Adrenal gland (tissue), 12 donors: ENCODE data around the gene CLEC2L. TPM values are rescaled to one million over a fixed set of nuclear protein-coding genes. Genes with fewer than 3 reads are reported as not detected.

ENCODE experiments used
- DNase-seq, 7 donors: peaks; one replicate each; pipeline ENCODE4 v3.0.0-alpha.2; 2019 to 2020
- H3K27ac ChIP-seq, 5 donors: fragments of 200-600 bp; sonication (generic) in 4 of 5; 1 replicate in 3 of 5; 2 replicates in 2 of 5; pipeline versions ENCODE4 v1.5.1 to v1.8.0; 2016 to 2020; ENCODE audit warnings: mild to moderate bottlenecking in 1 of 5
- H3K27me3 ChIP-seq: fragments of 200-600 bp; 2 replicates; pipeline ENCODE4 v1.8.0; 2021
- H3K36me3 ChIP-seq, 2 donors: fragments of 200-600 bp; replicated peaks in 1 of 2; 1 replicate in 1 of 2; 2 replicates in 1 of 2; pipeline versions ENCODE4 v1.5.1 to v1.8.0; 2018 to 2022
- H3K4me1 ChIP-seq, 2 donors: fragments of 200-600 bp; replicated peaks in 1 of 2; 1 replicate in 1 of 2; 2 replicates in 1 of 2; pipeline versions ENCODE4 v1.5.1 to v1.8.0; 2018 to 2021
- H3K4me3 ChIP-seq, 4 donors: fragments of 200-600 bp; sonication (generic) in 3 of 4; one replicate each; pipeline ENCODE4 v1.5.1; 2016 to 2018
- H3K9me3 ChIP-seq, 3 donors: fragments of 200-600 bp; sonication (generic) in 1 of 3; replicated peaks in 1 of 3; 1 replicate in 2 of 3; 2 replicates in 1 of 3; pipeline versions ENCODE4 v1.5.1 to v1.8.0; 2016 to 2021
- POLR2A ChIP-seq, 2 donors: fragments of 450-650 bp; IDR thresholded peaks; one replicate each; pipeline ENCODE4 v1.6.1; 2017; ENCODE audit warnings: antibody characterized with exemption in 2 of 2, mild to moderate bottlenecking in 2 of 2, moderate library complexity in 1 of 2
- WGBS, 4 donors: extraction: QIAGEN DNeasy Blood & Tissue Kit in 2 of 4; methylation state at CpG; one replicate each; pipeline versions ENCODE4 v1.1.5 to v1.1.7; 2013 to 2017; 5-methylcytosine and 5-hydroxymethylcytosine counted together
- intact Hi-C, 2 donors: fragments of 100-400 bp; cut with DNase I; formaldehyde crosslinking; loops; one replicate each; pipeline versions ENCODE4 v1.14.1 to v1.15.0; 2022 to 2023
- polyA plus RNA-seq, 3 donors: library from polyadenylated mRNA; stranded (reverse); fragments of 200-250 nt in 2 of 3; fragments of 350-450 nt in 1 of 3; fragmentation: Illumina TruSeq in 1 of 3; extraction: RNeasy Lipid Tissue Mini Kit (QIAGEN cat#74804) in 1 of 3; gene quantifications; one replicate each; pipeline ENCODE4 v1.2.3, GENCODE V29; 2013 to 2014
- total RNA-seq, 9 donors: library from RNA; depleted of rRNA in 4 of 9; stranded (reverse); fragments of >200 nt in 4 of 9; fragments of 120-200 nt in 1 of 9; fragmentation: NEBNext Ultra II Directional in 1 of 9; extraction: Animal tissue kit (Norgen Biotek cat#: 25700) in 1 of 9; gene quantifications; one replicate each; pipeline versions ENCODE4 v1.1.0 to v1.2.4, GENCODE V29; 2013 to 2023
- TF ChIP-seq, protein P1 (sequence below), 6 experiments: fragments of 450-650 bp in 4 of 6; fragments of 200-600 bp in 2 of 6; sonication (generic) in 1 of 6; IDR thresholded peaks; 1 replicate in 5 of 6; 2 replicates in 1 of 6; pipeline versions ENCODE4 v1.5.1 to v1.8.0; 2016 to 2021; ENCODE audit warnings: antibody characterized with exemption in 6 of 6, mild to moderate bottlenecking in 2 of 6, moderate library complexity in 1 of 6
- donor health status: healthy with polysubstance abuse.
- donor health status: Bipolar disorder and iron deficiency.
- donor health status: DM: yes; HTN: yes; CAD: no.
- donor health status: DM: no; HTN: no; CAD: no.
- donor health status: DM: no; HTN: no; CAD: no.
- donor health status: DM: yes; HTN: yes; CAD: no.

CLEC2L gene
- total and polyA plus RNA-seq, 12 donors: 0.06 to 0.18 TPM; not detected in 10

DNA sequence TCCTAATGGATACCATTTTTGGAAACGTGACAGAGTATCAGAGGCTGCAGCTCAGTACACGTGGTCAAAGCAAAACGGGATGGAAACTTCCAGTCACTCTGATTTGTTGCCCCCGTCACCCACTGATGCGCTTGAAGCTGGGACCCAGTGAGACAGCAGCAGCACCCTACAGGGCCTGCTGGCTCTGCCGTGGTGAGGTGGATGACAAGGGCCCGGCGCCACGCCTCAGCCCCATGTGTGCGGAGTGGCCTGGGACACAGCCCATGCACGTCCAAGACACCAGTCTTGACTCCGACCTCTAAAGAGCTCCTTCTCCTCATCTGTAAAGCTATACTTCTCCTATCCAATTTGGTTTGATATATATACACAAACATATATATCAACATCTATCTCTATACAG lies 39.0 kb downstream of the CLEC2L start:
- Histone ChIP-seq H3K27me3 (no peaks in the 10 kb centered on the region), H3K4me3 (no peak overlapping the region), H3K4me1 (no peaks in the 10 kb centered on the region), H3K36me3 (no peaks in the 10 kb centered on the region), H3K27ac (no peak overlapping the region), H3K9me3 (no peaks in the 10 kb centered on the region)
- TF ChIP-seq, protein P1, sequence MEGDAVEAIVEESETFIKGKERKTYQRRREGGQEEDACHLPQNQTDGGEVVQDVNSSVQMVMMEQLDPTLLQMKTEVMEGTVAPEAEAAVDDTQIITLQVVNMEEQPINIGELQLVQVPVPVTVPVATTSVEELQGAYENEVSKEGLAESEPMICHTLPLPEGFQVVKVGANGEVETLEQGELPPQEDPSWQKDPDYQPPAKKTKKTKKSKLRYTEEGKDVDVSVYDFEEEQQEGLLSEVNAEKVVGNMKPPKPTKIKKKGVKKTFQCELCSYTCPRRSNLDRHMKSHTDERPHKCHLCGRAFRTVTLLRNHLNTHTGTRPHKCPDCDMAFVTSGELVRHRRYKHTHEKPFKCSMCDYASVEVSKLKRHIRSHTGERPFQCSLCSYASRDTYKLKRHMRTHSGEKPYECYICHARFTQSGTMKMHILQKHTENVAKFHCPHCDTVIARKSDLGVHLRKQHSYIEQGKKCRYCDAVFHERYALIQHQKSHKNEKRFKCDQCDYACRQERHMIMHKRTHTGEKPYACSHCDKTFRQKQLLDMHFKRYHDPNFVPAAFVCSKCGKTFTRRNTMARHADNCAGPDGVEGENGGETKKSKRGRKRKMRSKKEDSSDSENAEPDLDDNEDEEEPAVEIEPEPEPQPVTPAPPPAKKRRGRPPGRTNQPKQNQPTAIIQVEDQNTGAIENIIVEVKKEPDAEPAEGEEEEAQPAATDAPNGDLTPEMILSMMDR (IDR thresholded peaks at IDR 0.05): no peak
- TF ChIP-seq POLR2A (IDR thresholded peaks at IDR 0.05): no peak
- no peak for DNase-seq
- WGBS, 4 donors: 92 to 95% (median 94%) methylated on average over 10 to 12 of the region's 12 CpGs
- intact Hi-C loops: no loop called here

DNA sequence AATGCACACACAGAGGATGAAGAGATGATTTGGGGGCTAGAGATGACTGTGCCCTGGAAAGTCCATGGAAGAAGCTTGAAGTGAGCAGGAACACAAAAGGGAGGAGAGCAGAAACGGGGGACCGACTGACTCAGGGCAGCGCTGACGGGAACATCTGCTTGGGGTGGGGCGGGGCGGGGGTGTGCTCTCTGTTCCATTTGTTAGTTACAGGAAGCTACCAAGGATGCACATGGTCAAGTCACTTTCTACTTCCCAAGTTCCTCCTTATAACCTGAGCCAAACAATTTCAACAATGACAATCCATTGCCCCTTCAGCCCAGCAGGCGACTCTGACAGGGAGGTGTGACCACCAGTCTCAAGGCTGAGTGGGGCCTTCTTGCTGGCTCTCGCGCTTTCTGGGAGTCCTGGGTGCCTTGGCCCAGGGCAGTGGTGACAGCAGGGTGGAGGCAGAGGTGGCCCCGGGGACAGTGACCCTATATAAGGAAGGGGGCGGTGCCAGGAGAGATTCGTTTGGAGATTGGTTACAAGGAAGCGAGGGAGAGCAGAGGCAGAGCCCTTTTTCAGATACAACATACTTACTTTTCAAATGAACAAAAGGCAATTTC lies 39.6 kb downstream of the CLEC2L start:
- Histone ChIP-seq H3K27ac (no peak overlapping the region), H3K4me1 (no peaks in the 10 kb centered on the region), H3K27me3 (no peaks in the 10 kb centered on the region), H3K36me3 (no peaks in the 10 kb centered on the region), H3K4me3 (no peak overlapping the region), H3K9me3 (no peaks in the 10 kb centered on the region)
- 74 to 82% (median 78%) methylated on average over 13 of the region's 13 CpGs for WGBS, 4 donors
- TF ChIP-seq, protein P1 (IDR thresholded peaks at IDR 0.05): no peak
- no peak for TF ChIP-seq POLR2A (IDR thresholded peaks at IDR 0.05)
- intact Hi-C loops: no loop called here
- DNase-seq: peak in 1 of 7 donors; percentile 3

DNA sequence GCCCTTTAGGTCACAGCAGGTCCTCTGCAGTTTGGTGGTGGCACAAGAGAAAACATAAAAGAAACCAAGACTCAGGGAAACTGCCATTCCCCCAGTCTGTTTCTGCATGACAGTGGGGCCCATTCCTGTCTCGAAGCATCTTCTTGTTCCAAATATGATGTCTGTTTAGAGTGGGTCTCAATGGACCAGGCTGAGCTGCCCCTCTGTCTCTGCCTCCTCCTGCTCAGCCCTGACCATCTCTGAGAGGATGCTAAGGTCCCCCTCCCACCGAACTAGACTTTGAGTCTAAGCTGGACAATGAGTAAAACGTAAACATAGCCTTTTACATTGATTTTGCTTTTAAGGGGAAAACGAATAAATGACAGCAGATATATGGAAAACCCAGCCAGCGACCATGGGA lies 40.4 kb downstream of the CLEC2L start:
- intact Hi-C loops: no loop called here
- Histone ChIP-seq H3K27me3 (no peaks in the 10 kb centered on the region), H3K4me1 (no peaks in the 10 kb centered on the region), H3K4me3 (no peak overlapping the region), H3K36me3 (no peaks in the 10 kb centered on the region), H3K9me3 (no peaks in the 10 kb centered on the region), H3K27ac (no peak overlapping the region)
- 93 to 98% (median 95%) methylated on average over 5 of the region's 5 CpGs for WGBS, 4 donors
- no peak for TF ChIP-seq POLR2A (IDR thresholded peaks at IDR 0.05)
- TF ChIP-seq, protein P1 (IDR thresholded peaks at IDR 0.05): no peak
- DNase-seq: peak in 1 of 7 donors; percentile 7

GRCh38 chr7:139566075-139566474 lies 42.6 kb downstream of the CLEC2L start:
- Histone ChIP-seq H3K27ac (no peak overlapping the region), H3K9me3 (no peaks in the 10 kb centered on the region), H3K4me3 (no peak overlapping the region), H3K4me1 (no peaks in the 10 kb centered on the region), H3K27me3 (no peaks in the 10 kb centered on the region), H3K36me3 (no peaks in the 10 kb centered on the region)
- DNase-seq: peak in 1 of 7 donors; percentile 17
- WGBS, 4 donors: 92 to 98% (median 95%) methylated on average over 5 to 6 of the region's 6 CpGs
- no peak for TF ChIP-seq POLR2A (IDR thresholded peaks at IDR 0.05)
- TF ChIP-seq, protein P1 (IDR thresholded peaks at IDR 0.05): no peak
- intact Hi-C loops: no loop called here
